ENCODE results near the gene CTDSP2.

The CTDSP2 gene

DNA sequence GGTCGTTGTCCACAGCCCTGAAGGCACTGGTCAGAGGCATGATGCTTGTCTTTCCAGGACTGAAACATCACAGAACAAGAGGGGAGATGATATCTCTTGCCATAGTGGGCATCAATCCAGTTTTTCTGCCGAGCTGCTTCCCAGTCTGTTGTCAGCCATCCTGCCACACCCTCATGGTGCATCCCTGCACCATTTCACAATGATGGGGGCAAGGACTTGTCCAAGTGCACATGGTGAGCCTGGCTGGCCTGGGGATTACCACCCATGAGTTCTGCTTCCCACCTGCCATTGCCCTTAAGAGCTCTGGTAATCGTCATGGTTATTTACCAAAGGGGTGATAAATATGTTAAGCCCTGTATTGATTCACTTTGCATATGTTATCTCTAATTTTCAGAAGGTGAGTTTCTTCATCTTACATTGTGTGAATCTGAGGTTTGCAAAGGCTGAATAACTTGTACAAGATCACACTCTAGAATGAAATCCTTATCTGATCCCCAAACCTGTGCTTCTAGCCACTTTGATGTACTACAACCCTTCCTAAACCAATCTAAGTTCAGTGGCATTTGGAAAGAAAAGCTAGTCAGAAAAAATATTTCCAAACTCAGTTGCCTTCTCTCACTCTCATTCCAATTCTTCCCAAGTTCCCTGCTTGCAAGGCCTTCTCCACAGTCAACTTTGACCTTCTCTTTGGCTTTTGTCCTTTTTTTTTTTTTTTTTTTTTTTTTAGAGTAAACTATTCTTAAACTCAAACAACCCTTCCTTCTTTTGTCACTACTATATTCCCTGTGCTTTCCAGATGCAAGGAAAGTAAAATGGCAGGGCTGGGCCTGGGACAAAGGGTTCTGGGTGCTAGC lies 30.3 kb downstream of the CTDSP2 start:
- no peak for DNase-seq (ENCODE audit: low read depth in 2 of 2)

DNA sequence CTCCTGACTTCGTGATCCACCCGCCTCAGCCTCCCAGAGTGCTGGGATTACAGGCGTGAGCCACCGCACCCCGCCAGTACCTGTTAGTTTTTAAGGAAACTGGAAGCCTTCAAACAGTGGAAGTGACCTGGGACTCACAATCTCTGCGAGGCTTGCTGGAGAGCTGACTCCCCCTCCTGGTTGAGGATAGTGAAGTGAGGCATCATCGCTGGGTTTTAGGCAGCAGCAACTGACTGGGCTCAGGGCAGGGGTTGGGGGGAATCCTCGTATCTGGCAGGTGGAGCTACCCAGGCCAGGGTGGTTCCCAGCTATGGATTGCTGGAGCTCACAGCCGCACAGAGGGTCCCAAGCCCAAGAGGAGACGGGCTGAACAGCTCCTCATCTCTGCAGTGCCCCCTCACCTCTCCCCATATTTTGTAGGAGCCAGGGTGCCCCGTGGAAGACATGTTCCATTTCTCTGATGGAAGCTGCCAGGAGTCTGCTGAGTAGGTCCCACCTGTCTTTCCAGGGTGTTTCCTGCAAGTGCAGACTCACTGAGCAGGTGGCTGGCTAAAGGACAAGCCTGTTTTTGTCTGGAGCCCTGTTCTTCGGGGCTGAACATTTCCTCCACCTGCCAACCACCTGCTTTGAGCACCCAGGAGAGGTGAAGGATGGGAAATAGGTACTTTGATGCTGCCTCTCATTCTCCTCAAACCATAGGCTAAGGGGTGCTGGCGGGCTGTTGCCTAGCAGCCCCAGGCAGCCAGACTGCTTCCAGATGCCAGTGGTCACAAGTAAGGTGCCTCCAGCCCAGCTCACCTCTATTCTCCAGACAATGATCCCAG lies 31.1 kb downstream of the CTDSP2 start:
- DNase-seq (ENCODE audit: low read depth in 2 of 2) = no peak

DNA sequence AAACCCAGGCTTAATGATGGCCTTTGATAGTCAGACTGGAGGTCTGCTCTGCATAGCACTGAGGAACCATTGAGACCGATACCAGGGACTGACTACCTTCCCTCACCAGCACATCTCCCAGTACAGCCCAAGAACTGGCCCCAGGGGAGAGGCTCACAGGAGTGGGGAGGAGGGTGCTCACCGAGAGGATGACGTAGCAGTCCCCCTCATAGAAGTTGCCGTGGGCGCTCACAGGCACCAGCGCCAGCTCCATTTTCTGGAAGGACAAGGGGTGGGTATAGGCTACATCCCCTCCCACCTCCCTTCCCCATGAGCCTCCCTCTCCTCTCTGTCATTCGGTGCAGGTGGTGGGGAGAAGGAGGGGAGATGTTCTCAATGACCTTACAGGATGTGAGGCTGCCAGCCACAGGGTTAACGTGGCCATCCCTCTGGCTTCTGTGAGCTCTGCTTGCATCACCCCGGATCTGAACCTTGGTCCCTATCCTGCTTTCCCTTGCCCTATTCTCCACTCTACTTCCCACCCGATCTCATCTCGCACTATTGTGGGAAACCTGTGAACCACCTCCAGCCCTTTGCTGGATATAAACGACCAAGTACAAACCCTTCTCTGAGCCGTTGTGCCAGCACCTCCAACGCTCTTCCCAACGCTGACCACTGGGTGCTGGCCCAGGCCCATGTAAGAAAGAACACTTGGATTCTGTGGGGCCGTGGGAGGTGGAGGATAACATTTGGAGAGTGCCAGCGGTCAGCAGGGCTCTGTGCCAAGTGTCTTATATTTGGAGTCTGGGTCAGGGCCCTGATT lies 32.4 kb downstream of the CTDSP2 start:
- no peak for DNase-seq (ENCODE audit: low read depth in 2 of 2)

DNA sequence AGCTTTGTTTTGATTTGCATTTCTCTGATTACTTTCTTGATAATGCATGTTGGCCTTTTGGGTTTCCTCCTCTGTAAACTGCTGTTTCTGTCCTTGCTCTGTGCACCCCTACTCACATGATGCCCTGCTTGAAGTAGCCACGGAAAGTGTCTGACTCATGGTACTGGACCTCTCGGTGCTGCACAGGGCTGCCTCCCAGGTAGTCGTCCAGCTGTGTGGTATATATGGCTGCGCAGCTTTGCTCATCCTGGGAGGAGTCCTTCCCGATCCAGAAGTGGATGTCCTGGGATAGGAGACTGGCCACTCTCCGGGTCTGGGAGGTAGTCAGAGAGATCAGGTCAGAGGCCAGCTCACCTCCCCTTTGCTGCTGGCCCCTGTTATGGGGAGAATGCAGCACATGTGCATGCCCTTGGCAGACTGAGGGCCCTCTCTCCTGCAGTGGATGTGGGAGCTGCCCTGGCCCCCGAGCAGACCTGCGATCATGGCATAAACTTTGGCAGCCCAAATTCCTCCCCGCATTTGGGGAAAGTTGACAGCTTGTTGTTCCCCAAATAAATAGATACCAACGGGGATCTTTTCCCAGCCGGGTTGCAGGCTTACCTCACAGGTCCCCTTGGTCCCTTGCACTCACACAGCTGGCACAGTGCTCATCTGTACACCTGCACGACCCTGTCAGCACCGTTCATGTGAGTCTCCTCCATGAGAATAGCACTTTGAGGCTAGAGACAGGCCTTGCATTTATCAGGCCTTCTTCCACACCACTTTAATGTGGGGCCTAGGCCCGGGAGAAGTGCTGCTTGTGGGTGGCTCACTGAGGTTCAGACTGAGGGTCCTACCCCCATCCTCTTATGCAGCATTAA lies 33.2 kb downstream of the CTDSP2 start:
- DNase-seq (ENCODE audit: low read depth in 2 of 2) = no peak

DNA sequence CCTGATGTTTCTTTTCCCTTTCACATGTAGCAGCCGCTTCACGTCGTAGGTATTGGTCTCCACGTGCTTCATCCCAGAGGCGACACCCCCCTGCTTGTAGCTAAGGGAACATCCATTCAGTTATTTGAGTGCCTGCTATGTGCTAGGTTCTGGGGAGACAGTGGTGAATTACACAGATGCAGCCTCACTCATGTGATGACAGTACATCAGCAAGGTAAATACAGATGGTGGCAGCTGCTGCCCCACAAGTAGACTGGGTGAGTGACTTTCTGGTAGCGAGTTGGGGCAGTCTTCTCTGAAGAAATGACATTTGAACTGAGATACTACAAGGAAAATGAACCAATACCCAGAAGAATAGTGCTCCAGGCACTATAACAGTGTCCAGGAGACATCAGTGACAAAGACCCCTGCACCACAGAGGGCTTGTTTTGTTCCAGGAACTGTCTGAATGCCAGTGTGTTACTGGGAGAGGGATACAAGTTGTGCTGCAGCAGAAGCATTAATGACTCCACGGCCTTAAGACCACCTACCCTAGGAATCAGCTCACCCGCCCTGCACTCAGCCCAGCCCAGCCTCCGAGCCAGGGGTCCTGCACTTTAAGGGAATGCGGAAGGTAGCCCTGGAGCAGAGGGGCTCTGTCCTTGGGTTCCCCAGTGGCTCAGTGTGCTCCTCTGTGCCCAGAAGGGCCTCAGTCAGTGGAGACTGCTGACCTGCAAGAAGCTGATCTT lies 35.3 kb downstream of the CTDSP2 start:
- no peak for DNase-seq (ENCODE audit: low read depth in 2 of 2)

DNA sequence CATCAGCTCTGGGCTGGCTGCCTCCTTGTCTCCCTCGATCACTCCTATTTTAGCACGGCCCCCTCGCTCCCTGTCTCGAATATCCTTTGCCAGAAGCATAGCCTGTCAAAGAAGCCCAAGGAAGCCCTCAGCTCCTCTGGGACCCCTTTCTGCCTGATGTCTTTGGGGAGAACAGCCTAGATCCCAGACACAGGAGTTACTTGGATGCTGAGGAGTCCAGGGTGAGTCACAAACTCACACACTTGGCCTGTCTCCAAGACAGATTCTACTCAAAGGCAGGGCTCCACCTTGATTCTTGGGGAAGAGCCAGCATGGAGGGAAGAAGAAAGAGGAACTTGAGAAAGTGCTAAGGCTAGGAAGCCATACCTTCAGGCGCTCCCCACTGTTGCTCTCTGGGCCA lies 36.1 kb downstream of the CTDSP2 start:
- no peak for DNase-seq (ENCODE audit: low read depth in 2 of 2)

DNA sequence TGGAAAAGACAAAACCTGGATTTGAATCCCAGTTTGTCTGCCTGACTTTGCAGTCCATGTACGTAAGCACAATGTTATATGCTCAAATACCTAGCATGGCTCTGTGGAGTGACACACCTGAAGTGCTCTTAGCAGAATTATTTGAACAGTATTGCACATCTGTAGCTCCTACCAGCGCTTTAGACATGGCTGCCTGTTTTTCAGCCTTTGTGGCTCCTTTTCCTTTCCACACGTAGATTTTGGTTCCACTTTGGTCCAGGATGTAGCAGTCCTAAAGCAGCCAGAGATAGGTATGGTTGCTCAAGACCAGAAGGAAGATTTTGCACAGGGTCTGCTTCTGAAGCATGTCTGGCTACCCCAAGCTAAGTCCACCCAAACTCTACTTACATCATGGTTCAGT lies 37.1 kb downstream of the CTDSP2 start:
- no peak for DNase-seq (ENCODE audit: low read depth in 2 of 2)

DNA sequence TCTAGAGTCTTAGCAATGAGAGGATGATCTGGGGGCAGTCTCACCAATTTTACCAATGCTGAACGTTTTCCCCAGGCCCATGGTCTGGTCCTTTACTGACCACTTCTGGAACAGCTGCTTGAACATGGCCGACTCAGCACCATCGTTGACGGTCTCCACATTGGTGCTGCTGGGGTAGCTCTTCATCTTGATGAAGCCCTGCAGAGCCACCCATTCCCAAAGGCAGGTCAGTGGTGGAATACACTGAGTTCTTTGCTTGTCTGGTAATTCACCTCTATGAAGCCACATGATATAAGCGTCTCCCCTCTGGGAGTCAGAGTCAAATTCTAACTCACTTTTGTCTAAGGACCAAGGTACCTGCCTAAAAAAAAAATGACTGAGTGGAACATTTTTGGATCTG lies 38.2 kb downstream of the CTDSP2 start:
- no peak for DNase-seq (ENCODE audit: low read depth in 2 of 2)

DNA sequence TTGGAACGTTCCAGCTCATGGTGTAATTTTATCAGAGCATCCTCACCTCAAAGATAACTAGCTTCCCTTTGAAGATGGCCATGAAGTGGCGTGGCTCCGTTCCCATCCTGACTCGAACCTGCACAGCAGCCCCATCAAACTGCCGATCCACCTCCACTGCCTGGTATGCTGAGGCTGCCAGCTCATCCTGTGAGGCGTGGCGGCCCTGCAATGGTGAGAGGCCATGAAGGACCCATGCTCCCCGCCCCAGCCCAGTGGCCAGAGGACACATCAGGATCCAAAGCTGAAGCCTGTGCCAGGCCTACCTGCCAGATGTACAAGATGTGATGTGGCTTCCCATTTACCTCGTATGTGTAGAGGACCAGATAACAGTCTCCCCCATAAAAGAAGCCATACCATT lies 39.2 kb downstream of the CTDSP2 start:
- DNase-seq (ENCODE audit: low read depth in 2 of 2) = no peak

DNA sequence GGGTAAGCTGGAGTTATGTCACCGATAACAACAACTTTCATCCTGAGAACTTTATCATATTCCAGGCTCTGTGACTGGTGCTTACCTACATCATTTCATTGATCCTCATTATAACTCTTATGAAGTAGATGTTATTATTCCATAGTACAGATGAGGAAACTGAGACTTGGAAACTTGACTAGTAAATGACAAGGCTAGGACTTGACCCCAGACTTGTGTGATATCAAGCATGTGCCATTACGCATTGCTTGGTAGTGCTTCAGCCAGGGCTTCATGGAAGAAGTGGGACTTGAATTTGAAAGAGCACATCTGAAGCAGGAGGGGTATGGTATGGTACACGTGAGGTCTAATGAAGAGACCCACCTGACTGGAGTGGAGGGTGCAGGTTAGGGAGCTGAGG lies 39.9 kb downstream of the CTDSP2 start:
- no peak for DNase-seq (ENCODE audit: low read depth in 2 of 2)

DNA sequence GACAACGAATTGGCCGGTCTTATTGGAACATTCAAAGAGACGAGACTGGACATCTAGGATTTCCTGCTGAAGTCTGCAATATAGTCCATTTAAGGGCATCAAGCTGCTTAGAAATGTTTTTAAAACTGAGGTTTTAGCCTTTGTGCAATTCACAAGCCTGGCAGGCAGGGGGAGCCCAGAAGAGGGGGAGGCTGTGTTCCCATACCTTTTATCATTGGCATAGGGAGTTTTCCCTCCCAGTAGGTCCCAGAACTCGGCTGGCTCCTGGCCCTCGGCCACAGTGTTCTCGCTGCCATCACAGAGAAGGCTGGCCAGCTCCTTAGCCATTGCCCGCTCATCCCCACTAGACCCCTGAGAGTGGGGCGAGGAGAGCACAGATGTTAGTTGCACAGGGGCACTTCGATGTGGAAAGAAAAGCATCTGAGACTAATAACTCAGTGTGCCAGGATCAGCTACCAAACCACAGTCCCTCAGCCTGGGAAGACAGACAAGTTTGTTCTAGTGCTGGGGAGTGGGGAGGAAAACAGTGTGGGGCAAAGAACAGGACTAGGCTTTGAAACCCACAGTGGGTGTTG lies 43.1 kb downstream of the CTDSP2 start:
- DNase-seq (ENCODE audit: low read depth in 2 of 2) = no peak

DNA sequence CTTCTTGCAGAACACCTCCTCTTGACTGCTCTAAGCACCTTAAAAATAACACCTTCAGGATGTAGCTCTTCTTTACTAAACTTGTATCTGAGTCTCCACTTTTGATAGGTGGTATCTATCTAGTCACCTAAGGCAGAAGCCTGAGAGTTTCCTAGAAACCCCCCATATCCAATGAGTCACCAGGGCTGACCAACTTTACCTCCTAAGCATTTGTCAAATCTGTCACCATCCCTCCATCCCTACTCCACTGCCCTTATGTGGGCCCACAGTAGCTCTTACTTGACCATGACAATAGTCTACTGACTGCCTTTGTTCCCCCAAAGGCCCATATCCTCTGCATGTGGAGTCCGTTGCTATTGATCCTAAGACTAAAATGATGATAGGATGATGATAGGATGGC lies 43.9 kb downstream of the CTDSP2 start:
- DNase-seq (ENCODE audit: low read depth in 2 of 2) = no peak

DNA sequence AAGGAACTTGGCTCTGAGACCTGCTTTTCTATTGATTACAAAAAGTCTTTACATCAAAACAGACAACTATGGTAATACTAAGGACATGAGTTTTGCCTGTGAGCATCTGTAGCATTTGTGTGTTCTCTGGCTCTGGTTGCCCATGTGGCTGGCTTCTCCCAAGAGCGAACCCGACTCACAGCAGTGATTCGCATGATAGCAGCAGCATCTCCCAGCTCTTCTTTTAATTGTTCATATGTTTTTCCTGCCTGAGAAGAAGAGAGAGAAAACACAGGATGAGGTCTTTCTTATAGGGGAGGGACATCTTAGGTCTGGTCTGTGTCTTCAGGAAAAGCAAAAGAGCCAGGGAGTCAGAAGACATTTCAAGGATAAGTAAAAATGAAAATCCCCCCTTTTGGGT lies 45.6 kb downstream of the CTDSP2 start:
- DNase-seq (ENCODE audit: low read depth in 2 of 2) = no peak

DNA sequence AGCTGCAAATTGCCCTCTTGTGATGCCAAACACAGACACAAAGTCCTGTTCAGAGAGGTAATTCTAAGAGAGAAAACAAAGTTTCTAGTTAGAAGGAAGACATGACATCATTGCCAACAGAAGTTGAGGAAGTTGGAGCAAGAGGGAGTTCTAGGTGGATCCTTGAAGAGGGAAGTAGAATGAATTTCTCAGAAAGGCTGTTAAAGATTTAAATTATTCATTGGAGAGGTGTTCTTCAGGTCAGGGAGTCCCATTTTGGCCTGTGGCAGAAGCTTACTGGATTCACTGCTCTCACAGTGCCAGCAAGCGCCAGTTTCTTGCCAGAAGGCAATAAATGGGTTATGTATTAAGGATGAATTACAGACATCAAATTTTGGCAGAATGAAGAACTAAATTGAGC lies 48.6 kb downstream of the CTDSP2 start:
- no peak for DNase-seq (ENCODE audit: low read depth in 2 of 2)

DNA sequence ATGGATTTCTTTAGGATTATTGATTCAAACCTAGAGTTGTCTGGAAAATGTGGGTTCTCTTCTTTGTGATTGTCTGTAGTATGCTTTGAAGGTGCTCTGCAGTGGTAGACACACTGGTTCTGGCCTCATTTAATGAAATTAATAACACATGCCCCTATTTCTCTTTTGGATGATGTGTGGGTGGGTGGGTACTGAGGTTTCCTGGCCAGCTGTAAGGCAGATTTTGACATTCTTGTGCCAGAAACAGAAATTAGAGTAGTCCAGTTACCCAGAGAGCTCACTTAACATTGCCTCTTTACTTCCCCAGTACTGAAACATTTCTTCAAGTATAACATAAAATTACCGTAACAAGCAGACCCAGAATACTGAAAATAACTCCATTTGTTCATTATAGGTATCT lies 49.5 kb downstream of the CTDSP2 start:
- no peak for DNase-seq (ENCODE audit: low read depth in 2 of 2)

DNA sequence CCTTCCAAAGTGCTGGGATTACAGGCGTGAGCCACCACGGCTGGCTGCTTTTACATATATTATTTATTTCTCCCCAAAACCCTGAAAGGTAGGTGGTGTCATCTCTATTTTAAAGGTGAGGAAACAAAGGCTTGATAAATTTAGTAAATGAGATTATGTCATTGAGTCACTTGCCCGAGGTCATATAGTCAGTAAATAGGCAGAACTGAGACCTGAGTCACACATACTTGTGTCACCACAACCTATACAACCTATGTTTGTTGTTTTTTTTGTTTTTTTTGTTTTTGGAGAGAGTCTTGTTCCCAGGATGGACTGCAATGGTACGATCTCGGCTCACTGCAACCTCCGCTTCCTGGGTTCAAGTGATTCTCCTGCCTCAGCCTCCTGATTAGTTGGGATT lies 51.2 kb downstream of the CTDSP2 start:
- no peak for DNase-seq (ENCODE audit: low read depth in 2 of 2)

DNA sequence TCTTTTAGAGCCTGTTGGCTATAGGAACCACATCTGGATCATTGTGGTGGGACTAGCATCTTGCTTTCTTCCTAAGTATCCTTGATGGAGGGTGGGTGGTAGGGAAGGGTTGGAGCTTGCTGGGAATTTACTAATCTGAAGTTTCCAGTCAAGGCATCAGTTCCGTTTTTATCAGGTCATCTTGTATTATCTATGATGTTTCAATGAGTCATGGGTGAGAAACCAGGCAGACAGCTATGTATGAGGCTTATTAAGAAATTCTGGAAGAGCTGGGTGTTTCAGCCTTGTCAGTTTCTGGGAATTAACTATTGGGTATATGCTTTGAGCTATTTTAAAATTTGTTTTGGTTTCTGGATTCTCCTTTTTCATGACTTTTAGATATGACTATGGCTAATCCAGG lies 52.6 kb downstream of the CTDSP2 start:
- no peak for DNase-seq (ENCODE audit: low read depth in 2 of 2)

DNA sequence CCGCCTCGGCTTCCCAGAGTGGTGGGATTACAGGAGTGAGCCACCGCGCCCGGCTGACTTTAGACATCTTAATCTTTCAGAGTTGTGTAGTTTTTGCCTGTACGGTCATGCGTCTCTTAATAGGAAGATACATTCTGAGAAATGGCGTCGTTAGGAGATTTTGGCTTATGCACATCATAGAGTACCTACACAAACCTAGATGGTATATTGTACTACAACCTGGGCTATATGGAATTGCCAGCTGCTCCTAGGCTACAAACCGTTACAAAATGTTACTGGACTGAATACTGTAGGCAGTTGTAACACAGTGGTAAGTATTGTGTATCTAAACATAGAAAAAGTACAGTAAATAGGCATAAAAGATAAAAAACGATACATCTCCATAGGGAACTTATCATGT lies 62.7 kb downstream of the CTDSP2 start:
- DNase-seq (ENCODE audit: low read depth in 2 of 2) = no peak

DNA sequence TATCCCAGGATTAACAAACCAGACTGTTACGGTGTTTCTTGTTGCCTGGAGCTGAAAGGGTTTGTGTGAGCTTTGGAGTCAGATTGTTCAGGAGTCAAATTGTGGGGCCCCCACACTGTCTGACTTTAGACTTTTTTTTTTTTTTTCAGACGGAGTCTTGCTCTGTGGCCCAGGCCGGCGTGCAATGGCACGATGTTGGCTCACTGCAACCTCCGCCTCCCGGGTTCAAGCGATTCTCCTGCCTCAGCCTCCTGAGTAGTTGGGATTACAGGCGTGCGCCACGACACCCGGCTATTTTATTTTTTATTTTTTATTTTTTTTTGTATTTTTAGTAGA lies 63.1 kb downstream of the CTDSP2 start:
- DNase-seq (ENCODE audit: low read depth in 2 of 2) = no peak

Measured in stimulated activated CD4-positive, alpha-beta T cell treated with anti-CD3 and anti-CD28 coated beads, Interleukin-12 subunit alpha, Interleukin-12 subunit beta, amount 100 ng/mL, for 24 hours (primary cell).